Calu3 (cell line): ENCODE results near the gene GPR108. TPM values are rescaled to one million over a fixed set of nuclear protein-coding genes. Genes with fewer than 3 reads are reported as not detected.
"Not testable (repeated sequence)": the region's sequence is repeated elsewhere in the genome, so short reads cannot be mapped to it uniquely, and the experiment has no call there.

Experiments
- BruUV-seq: library from RNA; stranded (reverse); fragments of 400-500 nt; replicated peaks from 2 replicates; lab custom pipeline; 2021; lab: Mats Ljungman, UMichigan
- CTCF ChIA-PET: fragments of 300-600 bp; sonication (Branson Sonifier 250); formaldehyde crosslinking; loops from one replicate; lab custom pipeline; 2022; ENCODE audit warnings: antibody characterized with exemption; lab: Charles Lee
- DNase-seq: peaks from one replicate; pipeline ENCODE4 v3.0.0; 2022
- H3K27ac Mint-ChIP-seq: one replicate; pipeline ENCODE4 v1.8.0; 2022; ENCODE audit warnings: mixed read lengths; ENCODE audit not compliant: unreplicated experiment
- H3K27me3 Mint-ChIP-seq: one replicate; pipeline ENCODE4 v1.8.0; 2022; ENCODE audit warnings: mixed read lengths; ENCODE audit not compliant: unreplicated experiment
- H3K36me3 Mint-ChIP-seq: one replicate; pipeline ENCODE4 v1.8.0; 2022; ENCODE audit warnings: mild to moderate bottlenecking, moderate library complexity, mixed read lengths; ENCODE audit not compliant: insufficient read depth, unreplicated experiment
- H3K4me1 Mint-ChIP-seq: one replicate; pipeline ENCODE4 v1.8.0; 2022; ENCODE audit warnings: mild to moderate bottlenecking, low read depth, mixed read lengths; ENCODE audit not compliant: unreplicated experiment
- H3K4me3 Mint-ChIP-seq: one replicate; pipeline ENCODE4 v1.8.0; 2022; ENCODE audit warnings: mild to moderate bottlenecking, low read depth, moderate library complexity, mixed read lengths; ENCODE audit not compliant: unreplicated experiment
- H3K9me3 Mint-ChIP-seq: one replicate; pipeline ENCODE4 v1.8.0; 2022; ENCODE audit warnings: low read depth, mixed read lengths; ENCODE audit not compliant: unreplicated experiment
- intact Hi-C: fragments of 100-400 bp; cut with micrococcal nuclease; formaldehyde crosslinking; loops from one replicate; pipeline ENCODE4 v1.10.0; 2022; ENCODE audit not compliant: unreplicated experiment
- total RNA-seq: library from RNA; stranded (reverse); gene quantifications from 2 replicates; pipeline ENCODE4 v1.2.3, GENCODE V29; 2022
- TF ChIP-seq, protein P1 (sequence below): fragments of 200-600 bp; IDR thresholded peaks from one replicate; pipeline ENCODE4 v1.8.0; 2022; ENCODE audit warnings: antibody characterized with exemption; ENCODE audit not compliant: unreplicated experiment

Gene GPR108
- total RNA-seq, 1 experiment from 2014 or later, result 67.7 TPM

DNA sequence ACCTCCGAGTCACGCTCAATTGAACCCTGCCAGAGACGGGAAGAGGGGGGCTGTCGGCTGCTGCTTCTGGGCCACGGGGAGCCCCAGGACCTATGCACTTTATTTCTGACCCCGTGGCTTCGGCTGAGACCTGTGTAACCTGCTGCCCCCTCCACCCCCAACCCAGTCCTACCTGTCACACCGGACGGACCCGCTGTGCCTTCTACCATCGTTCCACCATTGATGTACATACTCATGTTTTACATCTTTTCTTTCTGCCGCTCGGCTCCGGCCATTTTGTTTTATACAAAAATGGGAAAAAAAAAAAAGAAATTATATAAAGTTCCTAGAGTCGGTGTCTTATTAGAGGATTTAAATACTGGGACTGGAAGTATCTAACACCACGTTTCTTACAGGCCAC, 13.8 kb upstream of the GPR108 start:
- no peak for DNase-seq
- H3K4me3 Mint-ChIP-seq, result no peak overlapping the region
- intact Hi-C loops, result no loop called here
- no peaks in the 10 kb centered on the region for H3K9me3 Mint-ChIP-seq
- H3K27ac Mint-ChIP-seq, result no peak overlapping the region
- peaks cover 9% of the 10 kb centered on the region for H3K4me1 Mint-ChIP-seq
- TF ChIP-seq, protein P1, sequence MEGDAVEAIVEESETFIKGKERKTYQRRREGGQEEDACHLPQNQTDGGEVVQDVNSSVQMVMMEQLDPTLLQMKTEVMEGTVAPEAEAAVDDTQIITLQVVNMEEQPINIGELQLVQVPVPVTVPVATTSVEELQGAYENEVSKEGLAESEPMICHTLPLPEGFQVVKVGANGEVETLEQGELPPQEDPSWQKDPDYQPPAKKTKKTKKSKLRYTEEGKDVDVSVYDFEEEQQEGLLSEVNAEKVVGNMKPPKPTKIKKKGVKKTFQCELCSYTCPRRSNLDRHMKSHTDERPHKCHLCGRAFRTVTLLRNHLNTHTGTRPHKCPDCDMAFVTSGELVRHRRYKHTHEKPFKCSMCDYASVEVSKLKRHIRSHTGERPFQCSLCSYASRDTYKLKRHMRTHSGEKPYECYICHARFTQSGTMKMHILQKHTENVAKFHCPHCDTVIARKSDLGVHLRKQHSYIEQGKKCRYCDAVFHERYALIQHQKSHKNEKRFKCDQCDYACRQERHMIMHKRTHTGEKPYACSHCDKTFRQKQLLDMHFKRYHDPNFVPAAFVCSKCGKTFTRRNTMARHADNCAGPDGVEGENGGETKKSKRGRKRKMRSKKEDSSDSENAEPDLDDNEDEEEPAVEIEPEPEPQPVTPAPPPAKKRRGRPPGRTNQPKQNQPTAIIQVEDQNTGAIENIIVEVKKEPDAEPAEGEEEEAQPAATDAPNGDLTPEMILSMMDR, result no peak
- CTCF ChIA-PET, result no interaction called here
- BruUV-seq, result no TSS peak
- H3K36me3 Mint-ChIP-seq, result peaks cover 83% of the 10 kb centered on the region
- no peaks in the 10 kb centered on the region for H3K27me3 Mint-ChIP-seq

DNA sequence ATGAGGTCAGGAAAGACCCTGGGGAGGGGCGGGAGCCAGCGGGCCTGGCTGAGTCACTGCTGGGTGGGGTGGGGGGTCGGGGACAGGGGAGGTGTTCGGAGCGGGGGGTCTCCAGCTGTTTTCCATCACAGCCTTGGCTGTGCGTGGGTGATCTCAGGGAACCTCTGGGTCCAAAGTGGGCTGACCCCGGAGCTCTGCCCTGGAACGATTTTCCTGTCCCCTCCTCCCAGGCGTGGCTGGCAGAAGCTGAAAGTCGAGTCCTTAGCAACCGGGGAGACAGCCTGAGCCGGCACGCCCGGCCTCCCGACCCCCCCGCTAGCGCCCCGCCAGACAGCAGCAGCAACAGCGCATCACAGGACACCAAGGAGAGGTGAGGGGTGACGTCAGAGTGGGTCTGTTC, 12.7 kb upstream of the GPR108 start:
- Mint-ChIP-seq H3K27me3 (no peaks in the 10 kb centered on the region), H3K9me3 (no peaks in the 10 kb centered on the region), H3K27ac (peak overlapping the region; percentile 60), H3K4me3 (no peak overlapping the region), H3K36me3 (peaks cover 91% of the 10 kb centered on the region), H3K4me1 (peaks cover 20% of the 10 kb centered on the region)
- TF ChIP-seq, protein P1, result no peak
- no TSS peak for BruUV-seq
- CTCF ChIA-PET, result interaction anchor here (0.7 kb wide), 1 partner anchor 106 kb away, joined by 3 read pairs; no protein-coding TSS in a partner anchor
- DNase-seq, result no peak
- intact Hi-C loops, result no loop called here

DNA sequence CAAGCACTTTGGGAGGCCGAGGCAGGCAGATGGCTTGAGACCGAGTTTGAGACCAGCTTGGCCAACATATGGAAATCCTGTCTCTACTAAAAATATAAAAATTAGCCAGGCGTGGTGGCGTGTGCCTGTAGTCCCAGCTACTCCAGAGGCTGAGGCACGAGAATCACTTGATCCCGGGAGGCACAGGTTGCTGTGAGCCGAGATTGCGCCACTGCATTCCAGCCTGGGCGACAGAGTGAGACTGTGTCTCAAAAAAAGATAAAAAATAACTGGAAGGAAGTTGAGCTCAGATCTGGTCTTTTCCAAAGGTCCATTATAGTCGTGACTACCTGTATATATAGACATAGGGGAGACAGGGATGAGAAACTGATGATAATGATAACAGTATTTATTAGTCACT, 11.2 kb upstream of the GPR108 start:
- intact Hi-C loops, DNase-seq, H3K27me3 Mint-ChIP-seq, H3K27ac Mint-ChIP-seq, H3K9me3 Mint-ChIP-seq, CTCF ChIA-PET, BruUV-seq, H3K4me3 Mint-ChIP-seq: not testable (repeated sequence)
- Mint-ChIP-seq H3K4me1 (peaks cover 33% of the 10 kb centered on the region), H3K36me3 (peaks cover 91% of the 10 kb centered on the region)

DNA sequence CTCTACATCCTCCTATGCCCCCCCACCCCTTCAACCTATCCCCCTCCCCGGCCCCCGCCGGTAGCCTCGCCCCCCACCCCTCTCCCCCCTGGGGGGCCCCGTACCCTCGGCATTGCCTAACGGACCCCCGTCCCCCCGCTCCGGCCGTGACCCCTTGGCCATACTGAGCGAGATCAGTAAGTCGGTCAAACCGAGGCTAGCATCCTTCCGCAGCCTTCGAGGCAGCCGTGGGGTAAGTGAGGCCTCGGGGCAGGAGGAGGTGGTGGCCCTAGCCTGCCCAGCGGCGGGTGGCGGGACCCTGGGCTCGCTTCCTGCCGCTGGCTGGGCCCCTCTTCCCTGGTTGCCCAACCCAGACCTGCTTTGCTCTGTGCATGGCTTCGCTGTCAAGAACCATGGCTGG, 8.6 kb upstream of the GPR108 start:
- no peaks in the 10 kb centered on the region for H3K27me3 Mint-ChIP-seq
- TF ChIP-seq, protein P1, result no peak
- BruUV-seq, result no TSS peak
- intact Hi-C loops, result no loop called here
- no peaks in the 10 kb centered on the region for H3K9me3 Mint-ChIP-seq
- CTCF ChIA-PET, result no interaction called here
- peaks cover 89% of the 10 kb centered on the region for H3K36me3 Mint-ChIP-seq
- DNase-seq, result no peak
- peak overlapping the region; percentile 53 for H3K4me3 Mint-ChIP-seq
- peak overlapping the region; percentile 69 for H3K27ac Mint-ChIP-seq
- peaks cover 24% of the 10 kb centered on the region for H3K4me1 Mint-ChIP-seq
